Loucy (cell line): Measurements from ENCODE around the gene ALPK3.
A peak's percentile ranks its signal among the peaks of the same experiment; 100 is the strongest.

ENCODE experiments used
- H2AFZ ChIP-seq: fragments of 200-600 bp; sonication (generic); 2 replicates; pipeline ENCODE4 v1.6.0; 2016; ENCODE audit warnings: antibody characterized with exemption, mild to moderate bottlenecking, low read length, moderate library complexity
- H3F3A ChIP-seq: fragments of 200-600 bp; 2 replicates; pipeline ENCODE4 v1.6.0; 2016; ENCODE audit warnings: antibody characterized with exemption, low read depth, mild to moderate bottlenecking
- H3K27me3 ChIP-seq: fragments of 200-600 bp; sonication (generic); 2 replicates; pipeline ENCODE4 v1.6.1; 2014; ENCODE audit warnings: low read length, mild to moderate bottlenecking; ENCODE audit not compliant: insufficient read depth, poor library complexity, severe bottlenecking
- H3K36me3 ChIP-seq: fragments of 200-600 bp; sonication (generic); 2 replicates; pipeline ENCODE4 v1.6.1; 2016; ENCODE audit warnings: low read length; ENCODE audit not compliant: insufficient read depth
- H3K4me1 ChIP-seq: fragments of 200-600 bp; sonication (generic); 2 replicates; pipeline ENCODE4 v1.5.1; 2014; ENCODE audit warnings: low read length, mild to moderate bottlenecking; ENCODE audit not compliant: insufficient read depth, poor library complexity, severe bottlenecking
- H3K4me2 ChIP-seq: fragments of 200-600 bp; sonication (generic); 2 replicates; pipeline ENCODE4 v1.6.0; 2014; ENCODE audit warnings: antibody characterized with exemption, low read length, low read depth, mild to moderate bottlenecking; ENCODE audit not compliant: poor library complexity, severe bottlenecking
- H3K4me3 ChIP-seq: fragments of 200-600 bp; sonication (generic); 2 replicates; pipeline ENCODE4 v1.5.1; 2014; ENCODE audit warnings: low read length, mild to moderate bottlenecking, mixed read lengths; ENCODE audit not compliant: poor library complexity, severe bottlenecking
- H3K79me2 ChIP-seq: fragments of 200-600 bp; sonication (generic); 2 replicates; pipeline ENCODE4 v1.6.1; 2014; ENCODE audit warnings: low read length; ENCODE audit not compliant: insufficient read depth
- H3K9ac ChIP-seq: fragments of 200-600 bp; sonication (generic); 2 replicates; pipeline ENCODE4 v1.6.0; 2014; ENCODE audit warnings: mild to moderate bottlenecking, low read depth, low read length, moderate library complexity; ENCODE audit not compliant: poor library complexity, severe bottlenecking
- H3K9me2 ChIP-seq: fragments of 200-600 bp; sonication (generic); replicated peaks from 2 replicates; pipeline ENCODE4 v1.6.1; 2016; ENCODE audit warnings: low read depth, low read length, mixed read lengths
- H3K9me3 ChIP-seq: fragments of 200-600 bp; sonication (generic); 2 replicates; pipeline ENCODE4 v1.6.1; 2014; ENCODE audit warnings: mild to moderate bottlenecking, antibody characterized with exemption, low read length, low read depth; ENCODE audit not compliant: insufficient read depth
- H4K20me1 ChIP-seq: fragments of 200-600 bp; sonication (generic); 2 replicates; pipeline ENCODE4 v1.6.0; 2014; ENCODE audit warnings: antibody characterized with exemption, low read length, mild to moderate bottlenecking; ENCODE audit not compliant: insufficient read depth, poor library complexity, severe bottlenecking
- EZH2phosphoT487 ChIP-seq: fragments of 200-600 bp; IDR thresholded peaks from 2 replicates; pipeline ENCODE4 v1.6.1; 2018; ENCODE audit warnings: antibody characterized with exemption, mild to moderate bottlenecking, moderate library complexity, borderline replicate concordance
- TF ChIP-seq, protein P1 (sequence below): fragments of 200-600 bp; sonication (generic); conservative IDR thresholded peaks from 2 replicates; pipeline ENCODE4 v1.5.1; 2014; ENCODE audit warnings: mild to moderate bottlenecking, antibody characterized with exemption, low read length

Gene ALPK3

DNA sequence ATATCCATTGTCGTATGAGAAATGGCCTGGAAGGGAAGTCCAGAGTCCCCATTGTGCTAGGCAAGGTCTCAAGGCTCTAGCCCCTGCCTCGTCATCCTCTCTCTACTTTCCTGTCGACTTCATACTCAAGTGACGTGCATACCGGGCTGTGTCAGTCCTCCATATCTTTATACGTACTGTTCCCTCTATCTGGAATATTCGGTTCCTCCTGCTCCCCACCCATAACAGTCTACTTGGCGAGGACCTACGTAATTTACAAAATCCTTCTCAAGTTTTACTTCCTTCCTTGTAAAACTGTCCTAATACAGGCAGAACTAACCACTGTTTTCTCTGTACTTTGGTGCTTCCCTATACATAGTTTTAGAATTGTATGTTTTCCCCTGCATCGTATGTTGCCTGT lies 2.2 kb upstream of the ALPK3 start:
- TF ChIP-seq, protein P1, sequence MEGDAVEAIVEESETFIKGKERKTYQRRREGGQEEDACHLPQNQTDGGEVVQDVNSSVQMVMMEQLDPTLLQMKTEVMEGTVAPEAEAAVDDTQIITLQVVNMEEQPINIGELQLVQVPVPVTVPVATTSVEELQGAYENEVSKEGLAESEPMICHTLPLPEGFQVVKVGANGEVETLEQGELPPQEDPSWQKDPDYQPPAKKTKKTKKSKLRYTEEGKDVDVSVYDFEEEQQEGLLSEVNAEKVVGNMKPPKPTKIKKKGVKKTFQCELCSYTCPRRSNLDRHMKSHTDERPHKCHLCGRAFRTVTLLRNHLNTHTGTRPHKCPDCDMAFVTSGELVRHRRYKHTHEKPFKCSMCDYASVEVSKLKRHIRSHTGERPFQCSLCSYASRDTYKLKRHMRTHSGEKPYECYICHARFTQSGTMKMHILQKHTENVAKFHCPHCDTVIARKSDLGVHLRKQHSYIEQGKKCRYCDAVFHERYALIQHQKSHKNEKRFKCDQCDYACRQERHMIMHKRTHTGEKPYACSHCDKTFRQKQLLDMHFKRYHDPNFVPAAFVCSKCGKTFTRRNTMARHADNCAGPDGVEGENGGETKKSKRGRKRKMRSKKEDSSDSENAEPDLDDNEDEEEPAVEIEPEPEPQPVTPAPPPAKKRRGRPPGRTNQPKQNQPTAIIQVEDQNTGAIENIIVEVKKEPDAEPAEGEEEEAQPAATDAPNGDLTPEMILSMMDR = no peak
- TF ChIP-seq EZH2phosphoT487 = no peak
- H3K9ac ChIP-seq = no peak overlapping the region
- H3K9me2 ChIP-seq = no peaks in the 10 kb centered on the region
- no peak overlapping the region for H2AFZ ChIP-seq
- no peak overlapping the region for H3K4me2 ChIP-seq
- H3F3A ChIP-seq = no peaks in the 10 kb centered on the region
- H3K36me3 ChIP-seq = no peaks in the 10 kb centered on the region
- H4K20me1 ChIP-seq = no peaks in the 10 kb centered on the region
- no peaks in the 10 kb centered on the region for H3K27me3 ChIP-seq
- no peak overlapping the region for H3K4me3 ChIP-seq
- no peaks in the 10 kb centered on the region for H3K79me2 ChIP-seq
- H3K9me3 ChIP-seq = no peaks in the 10 kb centered on the region
- H3K4me1 ChIP-seq = peaks cover 13% of the 10 kb centered on the region

DNA sequence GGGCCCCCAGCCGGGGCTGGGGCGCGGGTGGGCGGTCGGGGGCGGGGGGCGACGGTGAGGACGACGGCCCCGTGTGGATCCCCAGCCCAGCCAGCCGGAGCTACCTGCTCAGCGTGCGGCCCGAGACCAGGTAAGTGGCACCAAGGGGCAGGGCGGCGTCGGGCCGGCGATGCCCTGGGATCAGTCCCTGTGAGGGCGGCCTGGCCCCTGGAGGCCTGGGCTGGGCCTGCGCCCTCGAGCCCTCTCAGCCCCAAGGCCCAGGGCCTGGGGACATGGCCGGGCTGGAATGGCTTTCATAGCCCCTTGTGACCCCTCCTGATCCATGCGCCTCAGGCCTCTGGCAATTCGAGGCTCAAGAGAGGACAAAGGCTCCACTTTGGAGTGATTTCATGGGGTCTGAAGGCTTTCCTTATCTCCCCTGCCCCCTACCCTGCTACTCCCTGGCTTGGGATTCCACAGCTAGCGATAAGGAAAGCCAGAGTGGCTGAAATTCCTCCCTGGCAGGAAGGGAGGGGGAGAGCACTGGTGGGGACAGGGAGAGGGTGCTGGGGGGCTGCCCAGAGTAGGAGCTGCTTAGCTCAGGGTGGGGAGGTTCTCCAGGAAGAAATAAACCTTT lies 418 bp downstream of the ALPK3 start:
- Histone ChIP-seq H3K4me3 (no peak overlapping the region), H3K9ac (peak overlapping the region; percentile 20), H3K36me3 (no peaks in the 10 kb centered on the region)

DNA sequence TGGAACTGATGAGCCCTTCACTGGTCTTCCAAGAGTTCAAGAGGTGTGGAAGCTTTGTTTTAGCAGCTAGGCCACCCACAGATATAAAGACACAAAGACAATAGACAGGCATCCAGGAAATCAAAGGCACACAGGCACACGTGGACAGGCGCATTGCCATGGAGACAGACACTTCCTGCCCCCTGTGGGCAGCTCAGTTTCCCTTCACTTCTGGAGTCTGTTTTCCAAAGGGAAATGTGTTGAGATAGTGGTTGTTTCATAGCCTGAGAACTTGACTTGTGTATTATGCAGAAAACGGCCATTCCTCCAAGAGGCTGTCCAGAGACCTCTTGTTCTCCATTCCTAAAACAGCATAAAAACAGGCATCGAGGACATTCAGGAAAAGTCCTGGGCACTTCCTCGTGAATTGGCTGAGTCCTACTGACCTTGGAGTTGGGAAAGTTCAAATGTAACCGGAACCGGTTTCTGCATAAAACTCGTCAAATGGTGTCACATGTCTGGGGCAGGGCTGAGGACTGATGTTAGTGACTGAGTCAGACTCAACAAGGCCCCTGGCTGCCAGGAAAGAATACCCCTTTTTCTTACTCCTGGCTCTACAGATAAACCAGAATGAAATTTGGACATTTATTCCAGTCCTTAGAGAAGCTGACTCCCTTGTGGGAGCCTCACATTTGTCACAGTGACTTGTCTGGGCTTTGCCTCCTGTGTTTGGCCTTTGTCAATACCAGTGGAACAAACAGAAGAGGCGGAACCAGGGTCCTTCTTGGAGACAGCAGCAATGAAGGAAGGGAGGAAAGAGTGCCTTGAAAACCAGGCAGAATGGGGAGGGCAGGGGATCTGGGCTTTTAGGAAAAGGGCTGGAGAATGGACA lies 1.3 kb downstream of the ALPK3 start:
- no peaks in the 10 kb centered on the region for H3F3A ChIP-seq
- no peak for TF ChIP-seq EZH2phosphoT487
- TF ChIP-seq, protein P1 = no peak
- no peak overlapping the region for H3K4me3 ChIP-seq
- no peaks in the 10 kb centered on the region for H3K79me2 ChIP-seq
- peaks cover 13% of the 10 kb centered on the region for H3K4me1 ChIP-seq
- H3K27me3 ChIP-seq = no peaks in the 10 kb centered on the region
- no peaks in the 10 kb centered on the region for H3K9me3 ChIP-seq
- peak overlapping the region; percentile 26 for H3K4me2 ChIP-seq
- peak overlapping the region; percentile 72 for H2AFZ ChIP-seq
- H4K20me1 ChIP-seq = no peaks in the 10 kb centered on the region
- H3K9me2 ChIP-seq = no peaks in the 10 kb centered on the region
- peak overlapping the region; percentile 20 for H3K9ac ChIP-seq
- H3K36me3 ChIP-seq = no peaks in the 10 kb centered on the region

More for the DNA sequence above, 418 bp downstream of the ALPK3 start:
- TF ChIP-seq, protein P1 = no peak
- no peak for TF ChIP-seq EZH2phosphoT487
- Histone ChIP-seq H3K79me2 (no peaks in the 10 kb centered on the region), H3K9me3 (no peaks in the 10 kb centered on the region), H4K20me1 (no peaks in the 10 kb centered on the region), H2AFZ (peak overlapping the region; percentile 72), H3F3A (no peaks in the 10 kb centered on the region), H3K4me1 (peaks cover 13% of the 10 kb centered on the region), H3K9me2 (no peaks in the 10 kb centered on the region), H3K27me3 (no peaks in the 10 kb centered on the region), H3K4me2 (peak overlapping the region; percentile 26)
